ENCODE measurements around the gene PPTC7. TPM values are rescaled to one million over a fixed set of nuclear protein-coding genes. Genes with fewer than 3 reads are reported as not detected.

Gene PPTC7
- total and polyA plus RNA-seq, 2 of the 13 experiments (the other 11 are each of a cell fraction or from before 2014, with no cell fraction given): 4.8 to 12.3 TPM

GRCh38 chr12:110549716-110550115 is 33.4 kb downstream of the PPTC7 start:
- no peaks in the 10 kb centered on the region for H3K9me3 ChIP-seq (ENCODE audit: low read length)
- 98% methylated on average over 2 of the region's 2 CpGs for WGBS (ENCODE audit: low lambda C conversion rate)
- no TSS peak for BruUV-seq (replicated peaks)
- TF ChIP-seq SALL2 (CRISPR knock-in tag; IDR thresholded peaks at IDR 0.05): no peak
- TF ChIP-seq ZNF678 (CRISPR knock-in tag; IDR thresholded peaks at IDR 0.05): no peak
- TF ChIP-seq TCF7L2 (IDR thresholded peaks at IDR 0.05; ENCODE audit: low read depth, low read length): no peak
- TF ChIP-seq SPEN (CRISPR knock-in tag; IDR thresholded peaks at IDR 0.05; ENCODE audit: low read depth): no peak
- no peak for TF ChIP-seq PHF21A (CRISPR knock-in tag; IDR thresholded peaks at IDR 0.05)
- no peak for TF ChIP-seq ZNF619 (CRISPR knock-in tag; IDR thresholded peaks at IDR 0.05)
- TF ChIP-seq FOSL1 (CRISPR knock-in tag; IDR thresholded peaks at IDR 0.05; ENCODE audit: borderline replicate concordance): no peak
- TF ChIP-seq RBFOX2 (IDR thresholded peaks at IDR 0.05; ENCODE audit: low read depth, low read length): no peak
- TF ChIP-seq ATF3 (CRISPR knock-in tag; IDR thresholded peaks at IDR 0.05): no peak
- no peak for TF ChIP-seq ISL2 (CRISPR knock-in tag; IDR thresholded peaks at IDR 0.05)
- TF ChIP-seq ZMYM4 (CRISPR knock-in tag; IDR thresholded peaks at IDR 0.05): no peak
- DNase-seq (ENCODE audit: low spot score): no peak
- H3K36me3 ChIP-seq (replicated peaks in 1 of 2; ENCODE audit: control insufficient read depth in 1 of 2, insufficient read depth in 2 of 2, low read length in 2 of 2): peaks cover 7 to 42% of the 10 kb centered on the region in 2 experiments
- in situ Hi-C loops (cut with HindIII; ENCODE audit: extremely low pct_ligation_motif_present, low pct_unique_long_range_greater_than_20kb) (no loop called here), intact Hi-C loops (cut with micrococcal nuclease; ENCODE audit: unreplicated experiment) (loop anchor here (5.0 kb wide), 1 partner anchor 97 kb away; the partner anchor contains the start of gene ARPC3)
- no peak for ATAC-seq
- ChIA-PET CTCF (ENCODE audit: low intra/inter-chr PET ratio, low total read pairs) (interaction anchor here (1.5 kb wide), 1 partner anchor 52 kb away, joined by 4 read pairs; no protein-coding TSS in a partner anchor), POLR2A (interaction anchor here (1.3 kb wide), 1 partner anchor 81 kb away, joined by 4 read pairs; the partner anchor contains the start of genes FAM216A and GPN3)
- H3K4me1 ChIP-seq (ENCODE audit: insufficient read depth, low read length): no peaks in the 10 kb centered on the region
- no peak overlapping the region for H3K4me2 ChIP-seq (ENCODE audit: low read depth, low read length)
- 0 out of 2 replicates have a peak, but pooled peaks cover 8% of the 10 kb centered on the region for H4K20me1 ChIP-seq (ENCODE audit: insufficient read depth, low read length)
- no peak overlapping the region for H3K27ac ChIP-seq (ENCODE audit: extremely low read length, insufficient read depth, low read length)
- no peak overlapping the region for H3K9ac ChIP-seq (ENCODE audit: insufficient read depth, low read depth, low read length)
- no peak overlapping the region for H3K4me3 ChIP-seq (replicated peaks in 1 of 3; ENCODE audit: insufficient read depth in 1 of 3, low read depth in 2 of 3, low read length in 3 of 3)
- H3K79me2 ChIP-seq (ENCODE audit: insufficient read depth, low read length): peaks cover 15% of the 10 kb centered on the region
- H2AFZ ChIP-seq (ENCODE audit: low read length): no peak overlapping the region
- no peaks in the 10 kb centered on the region for H3K27me3 ChIP-seq (ENCODE audit: control insufficient read depth in 1 of 2, insufficient read depth in 2 of 2, low read length in 2 of 2)
- FAIRE-seq: no peak
